Dendritic cell treated with granulocyte-macrophage colony-stimulating factor and Interleukin-4, amounts not matched to agents 40 ng/mL and 50 ng/mL, for 4 days (primary cell): Measurements from ENCODE around the gene PCSK7.

ENCODE experiments used
- H3K27ac Mint-ChIP-seq: one replicate; pipeline ENCODE4 v1.8.0; 2022; ENCODE audit warnings: mild to moderate bottlenecking, mixed read lengths
- H3K27me3 Mint-ChIP-seq: one replicate; pipeline ENCODE4 v1.8.0; 2022; ENCODE audit warnings: mild to moderate bottlenecking, mixed read lengths
- H3K36me3 Mint-ChIP-seq: one replicate; pipeline ENCODE4 v1.8.0; 2022; ENCODE audit warnings: low read depth, mixed read lengths
- H3K4me1 Mint-ChIP-seq: one replicate; pipeline ENCODE4 v1.8.0; 2022; ENCODE audit warnings: low read depth, mixed read lengths
- H3K4me3 Mint-ChIP-seq: one replicate; pipeline ENCODE4 v1.8.0; 2022; ENCODE audit warnings: mild to moderate bottlenecking, moderate library complexity, mixed read lengths
- H3K9me3 Mint-ChIP-seq: one replicate; pipeline ENCODE4 v1.8.0; 2022; ENCODE audit warnings: mixed read lengths
- intact Hi-C: fragments of 100-400 bp; cut with micrococcal nuclease; formaldehyde crosslinking; loops from one replicate; pipeline ENCODE4 v1.15.0; 2022

The PCSK7 gene

DNA sequence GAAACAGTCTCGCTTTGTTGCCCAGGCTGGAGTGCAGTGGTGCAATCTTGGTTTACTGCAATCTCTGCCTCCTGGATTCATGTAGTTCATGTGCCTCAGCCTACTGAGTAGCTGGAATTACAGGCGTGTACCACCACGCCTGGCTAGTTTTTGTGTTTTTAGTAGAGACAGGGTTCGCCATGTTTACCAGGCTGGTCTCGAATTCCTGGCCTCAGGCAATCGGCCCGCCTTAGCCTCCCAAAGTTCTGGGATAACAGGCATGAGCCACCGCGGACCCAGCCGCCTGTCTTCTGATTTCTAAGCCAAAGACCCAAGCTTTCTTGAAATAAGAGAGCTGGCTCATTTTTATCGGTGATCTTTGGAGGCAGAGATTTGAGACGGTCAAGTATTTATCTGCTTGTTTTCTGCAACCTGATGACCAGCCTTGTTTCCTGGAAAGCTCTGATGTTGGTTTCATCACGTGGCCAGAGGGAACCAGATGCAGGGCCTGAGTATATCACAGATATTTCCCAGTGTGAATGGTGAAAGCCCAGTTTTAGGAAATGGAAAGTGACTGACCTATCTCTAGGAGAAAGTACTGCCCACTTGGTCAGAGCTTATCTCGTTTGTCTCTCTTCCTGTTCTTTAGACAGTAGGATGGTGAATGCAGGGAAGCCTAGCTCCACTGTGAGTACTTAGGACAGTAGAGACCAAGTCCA, 59.0 kb downstream of the PCSK7 start:
- Mint-ChIP-seq H3K27me3 (no peaks in the 10 kb centered on the region), H3K4me3 (peak overlapping the region; percentile 26), H3K9me3 (no peaks in the 10 kb centered on the region), H3K27ac (peak overlapping the region; percentile 81), H3K4me1 (peaks cover 44% of the 10 kb centered on the region), H3K36me3 (peaks cover 30% of the 10 kb centered on the region)
- intact Hi-C loops: no loop called here

GRCh38 chr11:117171404-117172061, 60.3 kb downstream of the PCSK7 start:
- Mint-ChIP-seq H3K4me3 (no peak overlapping the region), H3K27ac (peak overlapping the region; percentile 81)

DNA sequence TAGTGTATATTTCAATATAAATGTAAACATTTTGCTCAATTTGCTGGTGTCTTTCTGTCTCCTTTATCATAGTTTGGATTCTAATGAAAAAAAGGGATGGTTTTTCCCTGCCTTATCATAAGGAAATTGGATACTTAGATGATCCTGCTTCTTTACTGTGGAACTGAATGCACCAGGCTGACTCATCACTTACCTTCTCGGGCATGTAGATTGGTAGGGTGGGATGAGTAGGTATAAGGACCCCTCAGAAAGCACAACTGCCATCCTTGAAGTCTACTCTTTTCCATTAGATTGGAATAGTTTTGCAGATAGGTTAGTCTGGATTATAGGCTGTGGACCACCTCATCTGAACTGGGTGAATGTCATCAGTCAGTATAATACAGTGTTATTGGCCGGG, 60.9 kb downstream of the PCSK7 start:
- Mint-ChIP-seq H3K27me3 (no peaks in the 10 kb centered on the region), H3K27ac (peak overlapping the region; percentile 81), H3K4me3 (no peak overlapping the region), H3K36me3 (peaks cover 49% of the 10 kb centered on the region), H3K9me3 (no peaks in the 10 kb centered on the region), H3K4me1 (peaks cover 41% of the 10 kb centered on the region)
- intact Hi-C loops: no loop called here

More at GRCh38 chr11:117171404-117172061, 60.3 kb downstream of the PCSK7 start:
- peaks cover 44% of the 10 kb centered on the region for H3K36me3 Mint-ChIP-seq
- H3K9me3 Mint-ChIP-seq: no peaks in the 10 kb centered on the region
- intact Hi-C loops: no loop called here
- H3K27me3 Mint-ChIP-seq: no peaks in the 10 kb centered on the region
- H3K4me1 Mint-ChIP-seq: peaks cover 41% of the 10 kb centered on the region

- intact Hi-C loops: no loop called here
- H3K4me1 Mint-ChIP-seq: peaks cover 41% of the 10 kb centered on the region
- H3K4me3 Mint-ChIP-seq: no peak overlapping the region
- H3K36me3 Mint-ChIP-seq: peaks cover 57% of the 10 kb centered on the region
- H3K27ac Mint-ChIP-seq: peak overlapping the region; percentile 27
- H3K9me3 Mint-ChIP-seq: no peaks in the 10 kb centered on the region
- no peaks in the 10 kb centered on the region for H3K27me3 Mint-ChIP-seq
These were observed 61.7 kb downstream of the PCSK7 start for GRCh38 chr11:117170210-117170609.

DNA sequence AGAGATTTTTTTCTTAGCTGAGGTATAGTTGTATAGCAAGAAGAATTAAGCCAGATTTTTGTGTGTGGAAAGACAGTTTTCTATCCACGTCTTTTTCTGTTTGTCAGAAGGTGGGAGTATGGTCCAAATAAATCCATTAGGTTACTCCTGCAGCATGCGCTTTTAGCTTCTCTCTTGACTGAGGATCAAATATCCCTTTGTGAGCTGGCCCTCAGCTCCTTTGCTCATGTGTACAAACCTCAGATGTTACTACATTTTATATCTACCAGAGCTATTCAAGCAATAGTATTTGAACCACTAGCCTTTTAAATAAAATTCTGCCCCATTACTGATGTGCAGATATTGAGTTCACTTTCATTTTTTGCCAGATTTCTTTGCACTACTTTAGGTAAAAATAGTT, 62.1 kb downstream of the PCSK7 start:
- Mint-ChIP-seq H3K4me1 (peaks cover 41% of the 10 kb centered on the region), H3K4me3 (no peak overlapping the region), H3K9me3 (no peaks in the 10 kb centered on the region), H3K27ac (no peak overlapping the region), H3K27me3 (no peaks in the 10 kb centered on the region), H3K36me3 (peaks cover 62% of the 10 kb centered on the region)
- intact Hi-C loops: no loop called here

- Mint-ChIP-seq H3K27me3 (no peaks in the 10 kb centered on the region), H3K27ac (no peak overlapping the region), H3K4me1 (peaks cover 14% of the 10 kb centered on the region), H3K36me3 (peaks cover 94% of the 10 kb centered on the region), H3K4me3 (no peak overlapping the region), H3K9me3 (no peaks in the 10 kb centered on the region)
- intact Hi-C loops: no loop called here
These were observed 65.4 kb downstream of the PCSK7 start for GRCh38 chr11:117166491-117166890.

GRCh38 chr11:117160826-117161225, 71.0 kb downstream of the PCSK7 start:
- no peak overlapping the region for H3K27ac Mint-ChIP-seq

DNA sequence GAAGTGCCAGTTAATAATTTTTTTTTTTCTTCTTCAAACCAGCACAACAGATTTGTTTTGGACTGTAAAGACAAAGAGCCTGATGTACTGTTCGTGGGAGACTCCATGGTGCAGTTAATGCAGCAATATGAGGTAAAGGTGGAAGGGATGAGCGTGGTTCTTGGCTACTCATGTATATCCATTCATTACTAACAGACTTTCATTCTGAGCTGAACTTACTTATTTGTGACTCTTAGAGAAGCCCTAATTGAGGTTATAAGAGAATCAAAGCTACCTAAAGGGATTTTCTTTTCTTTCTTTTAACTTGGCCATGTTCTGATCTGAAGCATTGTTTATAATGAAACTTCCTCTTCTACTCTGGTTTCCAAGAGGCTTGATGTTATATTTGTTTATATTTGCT, 72.0 kb downstream of the PCSK7 start:
- no peak overlapping the region for H3K27ac Mint-ChIP-seq
- peaks cover 95% of the 10 kb centered on the region for H3K36me3 Mint-ChIP-seq
- intact Hi-C loops: no loop called here
- H3K9me3 Mint-ChIP-seq: no peaks in the 10 kb centered on the region
- H3K4me1 Mint-ChIP-seq: peaks cover 6% of the 10 kb centered on the region
- H3K27me3 Mint-ChIP-seq: no peaks in the 10 kb centered on the region
- H3K4me3 Mint-ChIP-seq: no peak overlapping the region

More at GRCh38 chr11:117160826-117161225, 71.0 kb downstream of the PCSK7 start:
- H3K4me3 Mint-ChIP-seq: no peak overlapping the region
- H3K9me3 Mint-ChIP-seq: no peaks in the 10 kb centered on the region
- H3K4me1 Mint-ChIP-seq: peaks cover 6% of the 10 kb centered on the region
- intact Hi-C loops: no loop called here
- no peaks in the 10 kb centered on the region for H3K27me3 Mint-ChIP-seq
- peaks cover 95% of the 10 kb centered on the region for H3K36me3 Mint-ChIP-seq

DNA sequence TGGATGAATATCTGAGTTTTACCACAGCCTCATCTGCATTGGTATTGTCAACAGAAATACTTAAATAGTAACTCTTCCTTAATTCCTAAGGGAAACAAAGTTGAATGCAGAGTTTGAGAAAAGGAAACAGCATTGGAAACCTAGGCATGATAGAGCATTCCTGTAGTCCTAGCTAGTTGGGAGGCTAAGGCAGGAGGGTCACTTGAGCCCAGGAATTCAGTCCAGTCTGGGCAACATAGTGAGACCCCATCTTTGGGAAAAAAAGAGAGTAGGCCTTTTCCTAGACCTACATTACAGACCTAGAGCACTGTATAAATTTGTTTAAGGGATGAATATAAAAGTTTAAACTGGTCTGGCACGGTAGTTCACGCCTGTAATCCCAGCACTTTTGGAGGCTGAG, 74.4 kb downstream of the PCSK7 start:
- no peaks in the 10 kb centered on the region for H3K27me3 Mint-ChIP-seq
- H3K36me3 Mint-ChIP-seq: peaks cover 91% of the 10 kb centered on the region
- H3K9me3 Mint-ChIP-seq: no peaks in the 10 kb centered on the region
- no peak overlapping the region for H3K4me3 Mint-ChIP-seq
- peaks cover 11% of the 10 kb centered on the region for H3K4me1 Mint-ChIP-seq
- intact Hi-C loops: no loop called here
- H3K27ac Mint-ChIP-seq: no peak overlapping the region

DNA sequence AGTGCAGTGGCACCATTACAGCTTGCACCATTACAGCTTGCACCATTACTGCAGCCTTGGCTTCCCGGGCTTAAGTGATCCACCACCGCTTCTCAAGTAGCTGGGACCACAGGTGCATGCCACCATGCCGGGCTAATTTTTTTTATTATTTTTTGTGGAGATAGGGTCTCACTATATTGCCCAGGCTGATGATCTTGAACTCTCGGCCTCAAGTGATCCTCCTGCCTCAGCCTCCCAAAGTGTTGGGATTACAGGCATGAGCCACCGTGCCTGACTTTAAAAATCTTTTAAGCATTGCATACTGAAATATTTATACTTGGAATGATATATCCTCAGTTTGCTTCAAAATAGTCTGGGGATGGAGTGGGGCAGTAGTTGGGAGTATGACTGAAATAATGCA, 77.4 kb downstream of the PCSK7 start:
- Mint-ChIP-seq H3K36me3 (peaks cover 80% of the 10 kb centered on the region), H3K27ac (no peak overlapping the region), H3K27me3 (no peaks in the 10 kb centered on the region), H3K9me3 (no peaks in the 10 kb centered on the region), H3K4me1 (peaks cover 23% of the 10 kb centered on the region), H3K4me3 (no peak overlapping the region)
- intact Hi-C loops: no loop called here
